HL-60 (cell line): ENCODE results near the gene PANK4.

Experiments
- POLR2AphosphoS5 ChIP-seq: IDR thresholded peaks from 2 replicates; pipeline ENCODE4 v1.6.1; 2012; ENCODE audit warnings: low read depth
- TF ChIP-seq, protein P1 (sequence below): IDR thresholded peaks from one replicate; pipeline ENCODE4 v1.5.1; 2011; ENCODE audit warnings: low read length, control low read depth, inconsistent platforms; ENCODE audit not compliant: insufficient read depth

DNA sequence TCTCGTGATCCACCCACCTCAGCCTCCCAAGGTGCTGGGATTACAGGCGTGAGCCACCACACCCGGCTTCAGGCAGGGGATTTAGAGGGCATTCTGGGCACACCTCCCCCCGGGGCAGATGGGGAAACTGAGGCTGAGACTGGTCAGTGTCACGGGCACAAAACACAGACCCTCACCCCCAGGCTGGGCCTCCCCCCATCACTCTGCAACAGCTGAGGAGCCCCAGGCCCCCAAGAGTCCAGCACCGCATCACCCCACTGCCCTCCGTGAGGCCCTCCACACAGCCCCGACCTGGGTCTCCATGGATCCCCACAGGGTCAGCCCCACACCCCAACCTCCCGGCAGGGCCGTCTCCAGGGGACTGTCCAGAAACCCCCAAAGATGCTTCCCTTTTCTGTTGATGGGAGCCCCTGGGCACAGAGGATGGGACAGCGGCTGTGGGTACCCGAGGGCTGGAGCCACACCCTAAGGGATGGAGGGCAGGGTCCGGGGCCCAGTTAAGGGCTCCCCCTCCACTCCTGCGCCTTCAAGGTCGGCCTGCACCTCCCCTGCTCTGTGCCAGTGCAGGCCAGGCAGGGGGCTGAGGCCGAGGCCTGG is 40.8 kb upstream of the PANK4 start:
- TF ChIP-seq, protein P1, sequence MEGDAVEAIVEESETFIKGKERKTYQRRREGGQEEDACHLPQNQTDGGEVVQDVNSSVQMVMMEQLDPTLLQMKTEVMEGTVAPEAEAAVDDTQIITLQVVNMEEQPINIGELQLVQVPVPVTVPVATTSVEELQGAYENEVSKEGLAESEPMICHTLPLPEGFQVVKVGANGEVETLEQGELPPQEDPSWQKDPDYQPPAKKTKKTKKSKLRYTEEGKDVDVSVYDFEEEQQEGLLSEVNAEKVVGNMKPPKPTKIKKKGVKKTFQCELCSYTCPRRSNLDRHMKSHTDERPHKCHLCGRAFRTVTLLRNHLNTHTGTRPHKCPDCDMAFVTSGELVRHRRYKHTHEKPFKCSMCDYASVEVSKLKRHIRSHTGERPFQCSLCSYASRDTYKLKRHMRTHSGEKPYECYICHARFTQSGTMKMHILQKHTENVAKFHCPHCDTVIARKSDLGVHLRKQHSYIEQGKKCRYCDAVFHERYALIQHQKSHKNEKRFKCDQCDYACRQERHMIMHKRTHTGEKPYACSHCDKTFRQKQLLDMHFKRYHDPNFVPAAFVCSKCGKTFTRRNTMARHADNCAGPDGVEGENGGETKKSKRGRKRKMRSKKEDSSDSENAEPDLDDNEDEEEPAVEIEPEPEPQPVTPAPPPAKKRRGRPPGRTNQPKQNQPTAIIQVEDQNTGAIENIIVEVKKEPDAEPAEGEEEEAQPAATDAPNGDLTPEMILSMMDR, result no peak
- no peak for TF ChIP-seq POLR2AphosphoS5
